VCaP (cell line): ENCODE results near the gene ABHD16B.

ENCODE experiments used
- H3K27ac ChIP-seq: fragments of 450-650 bp; 2 replicates; pipeline ENCODE4 v1.5.1; 2017
- CTCF ChIP-seq: fragments of 450-650 bp; conservative IDR thresholded peaks from 2 replicates; pipeline ENCODE4 v1.5.1; 2017; ENCODE audit warnings: mild to moderate bottlenecking, moderate library complexity

The ABHD16B gene

DNA sequence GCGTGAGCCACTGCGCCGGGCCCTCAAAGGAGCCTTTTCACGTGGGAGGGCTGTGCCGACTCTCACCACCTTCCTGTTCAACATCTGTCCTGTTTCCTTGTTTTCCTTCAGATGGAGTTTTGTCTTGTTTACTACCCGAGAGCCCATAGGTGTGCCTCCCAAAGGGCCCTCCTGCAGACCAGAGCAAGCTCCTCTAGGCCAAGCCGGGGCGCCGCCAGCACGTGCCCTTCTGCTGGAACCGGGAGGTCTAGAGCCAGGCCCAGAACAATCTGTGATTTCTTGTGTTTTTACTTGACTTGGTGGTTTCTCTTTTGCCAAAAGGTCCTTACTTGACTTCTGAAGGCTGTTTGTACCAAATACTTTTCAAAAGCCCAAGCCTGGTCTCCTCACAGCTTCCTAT, 25.6 kb downstream of the ABHD16B start:
- no peak for TF ChIP-seq CTCF

GRCh38 chr20:63889241-63890200, 28.2 kb downstream of the ABHD16B start:
- TF ChIP-seq CTCF: no peak
- H3K27ac ChIP-seq: no peak overlapping the region

More for the DNA sequence above, 25.6 kb downstream of the ABHD16B start:
- no peak overlapping the region for H3K27ac ChIP-seq

- no peak for TF ChIP-seq CTCF
- no peak overlapping the region for H3K27ac ChIP-seq
Measured at GRCh38 chr20:63890201-63890576, 28.9 kb downstream of the ABHD16B start.

GRCh38 chr20:63890616-63891015, 29.3 kb downstream of the ABHD16B start:
- no peak overlapping the region for H3K27ac ChIP-seq
- no peak for TF ChIP-seq CTCF

- peak overlapping the region; percentile 98; the same call in 1 of the 2 replicates for H3K27ac ChIP-seq
- no peak for TF ChIP-seq CTCF
Measured at GRCh38 chr20:63891061-63892002, 30.0 kb downstream of the ABHD16B start.

DNA sequence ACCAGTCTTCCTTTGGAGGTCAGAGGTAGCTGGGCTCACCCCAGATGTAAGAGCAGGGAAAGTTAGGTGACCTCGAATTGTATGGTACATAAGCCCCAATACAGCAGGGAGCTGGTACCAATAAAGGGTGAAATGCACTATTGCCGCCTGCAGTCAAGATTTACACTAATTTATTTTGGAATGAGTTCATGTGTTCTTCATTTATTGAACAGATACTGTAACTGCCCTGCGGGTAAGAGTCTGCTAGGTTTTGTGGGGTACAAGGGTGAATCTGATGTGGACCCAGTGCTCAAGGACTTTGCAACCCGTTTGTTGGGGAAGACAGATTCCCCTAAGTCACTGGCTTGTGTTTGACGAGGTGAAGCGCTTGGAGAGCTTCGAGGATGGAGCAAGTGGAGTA, 31.1 kb downstream of the ABHD16B start:
- H3K27ac ChIP-seq: peak overlapping the region; percentile 98
- TF ChIP-seq CTCF: no peak

DNA sequence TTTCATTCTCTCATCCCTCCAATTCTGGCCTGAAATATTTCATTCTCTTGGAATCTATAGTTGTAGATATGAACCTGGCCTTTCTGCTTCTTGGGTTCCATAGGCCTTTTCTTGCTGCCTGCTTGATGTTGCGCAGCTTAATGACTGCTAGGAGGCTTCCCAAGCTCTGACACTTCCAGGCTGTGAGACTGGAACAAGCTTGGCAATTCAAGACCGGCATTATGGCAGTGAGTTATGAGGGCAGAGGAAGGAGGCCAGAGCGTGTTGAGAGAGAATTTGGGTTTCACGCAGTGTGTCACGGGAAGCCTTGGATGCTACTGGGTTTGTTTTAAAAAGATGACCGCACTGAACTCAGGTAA, 32.7 kb downstream of the ABHD16B start:
- peak overlapping the region; percentile 98 for H3K27ac ChIP-seq
- TF ChIP-seq CTCF: no peak
